HG03064 (cell line): Measurements from ENCODE around the gene MICOS13.
"Not testable (repeated sequence)": the region's sequence is repeated elsewhere in the genome, so short reads cannot be mapped to it uniquely, and the experiment has no call there.

Experiments used
- ATAC-seq: cut with Tn5 transposase; IDR thresholded peaks from one replicate; pipeline ENCODE4 v1.9.1; 2021; ENCODE audit warnings: low read depth; ENCODE audit not compliant: unreplicated experiment

MICOS13 gene

DNA sequence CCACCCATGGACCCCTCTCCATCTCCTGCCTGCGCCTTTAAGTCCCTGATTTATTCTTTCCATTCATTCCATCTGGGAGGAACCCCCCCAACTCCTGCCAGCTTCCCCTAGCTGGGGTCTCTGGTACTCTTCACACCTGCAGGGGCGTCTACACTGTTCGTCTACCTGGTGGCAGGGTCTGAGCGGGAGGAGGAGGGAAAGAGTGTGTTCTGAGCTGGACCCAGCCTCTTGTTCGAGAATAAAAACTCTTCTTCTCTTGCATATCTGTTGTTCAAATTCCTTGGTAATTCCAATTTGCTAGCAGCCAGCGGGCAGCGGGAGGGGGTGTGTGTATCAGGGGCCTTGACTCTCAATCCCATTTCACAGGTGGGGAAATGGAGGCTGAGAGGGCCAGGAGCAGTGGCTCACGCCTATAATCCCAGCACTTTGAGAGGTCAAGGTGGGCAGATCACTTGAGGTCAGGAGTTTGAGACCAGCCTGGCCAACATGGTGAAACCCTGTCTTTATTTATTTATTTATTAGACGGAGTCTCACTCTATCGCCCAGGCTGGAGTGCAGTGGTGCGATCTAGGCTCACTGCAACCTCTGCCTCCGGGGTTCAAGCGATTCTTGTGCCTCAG lies 8.1 kb upstream of the MICOS13 start:
- not testable (repeated sequence) for ATAC-seq

DNA sequence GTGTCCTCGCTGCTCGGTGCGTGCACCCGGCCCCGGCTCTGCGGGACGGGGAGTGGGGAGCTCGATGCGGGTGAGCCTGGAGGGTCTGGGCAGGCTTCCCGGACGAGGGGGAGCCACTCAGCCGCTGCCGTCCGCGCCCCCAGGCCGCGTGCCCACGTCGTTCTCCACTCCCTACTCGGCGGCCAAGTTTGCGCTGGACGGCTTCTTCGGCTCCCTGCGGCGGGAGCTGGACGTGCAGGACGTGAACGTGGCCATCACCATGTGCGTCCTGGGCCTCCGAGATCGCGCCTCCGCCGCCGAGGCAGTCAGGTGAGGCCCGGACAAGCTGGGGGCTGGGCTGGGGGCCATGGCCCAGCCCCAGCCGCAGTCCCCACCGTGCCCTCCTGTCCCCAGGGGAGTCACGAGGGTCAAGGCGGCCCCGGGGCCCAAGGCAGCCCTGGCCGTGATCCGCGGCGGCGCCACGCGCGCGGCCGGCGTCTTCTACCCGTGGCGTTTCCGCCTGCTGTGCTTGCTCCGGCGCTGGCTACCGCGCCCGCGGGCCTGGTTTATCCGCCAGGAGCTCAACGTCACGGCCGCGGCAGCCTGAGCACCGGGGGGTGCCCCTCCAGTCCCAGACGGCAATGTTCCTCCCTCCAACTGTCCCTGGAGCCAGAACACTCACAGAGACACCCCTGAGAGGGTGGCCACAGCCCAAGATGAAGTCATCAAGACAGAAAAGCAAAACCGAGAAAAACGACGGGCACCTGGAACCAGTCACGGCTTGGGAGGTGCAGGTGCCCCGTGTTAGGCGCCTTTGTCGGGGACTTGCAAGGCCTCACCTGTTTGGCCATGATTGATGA lies 7.3 kb upstream of the MICOS13 start:
- ATAC-seq = no peak

DNA sequence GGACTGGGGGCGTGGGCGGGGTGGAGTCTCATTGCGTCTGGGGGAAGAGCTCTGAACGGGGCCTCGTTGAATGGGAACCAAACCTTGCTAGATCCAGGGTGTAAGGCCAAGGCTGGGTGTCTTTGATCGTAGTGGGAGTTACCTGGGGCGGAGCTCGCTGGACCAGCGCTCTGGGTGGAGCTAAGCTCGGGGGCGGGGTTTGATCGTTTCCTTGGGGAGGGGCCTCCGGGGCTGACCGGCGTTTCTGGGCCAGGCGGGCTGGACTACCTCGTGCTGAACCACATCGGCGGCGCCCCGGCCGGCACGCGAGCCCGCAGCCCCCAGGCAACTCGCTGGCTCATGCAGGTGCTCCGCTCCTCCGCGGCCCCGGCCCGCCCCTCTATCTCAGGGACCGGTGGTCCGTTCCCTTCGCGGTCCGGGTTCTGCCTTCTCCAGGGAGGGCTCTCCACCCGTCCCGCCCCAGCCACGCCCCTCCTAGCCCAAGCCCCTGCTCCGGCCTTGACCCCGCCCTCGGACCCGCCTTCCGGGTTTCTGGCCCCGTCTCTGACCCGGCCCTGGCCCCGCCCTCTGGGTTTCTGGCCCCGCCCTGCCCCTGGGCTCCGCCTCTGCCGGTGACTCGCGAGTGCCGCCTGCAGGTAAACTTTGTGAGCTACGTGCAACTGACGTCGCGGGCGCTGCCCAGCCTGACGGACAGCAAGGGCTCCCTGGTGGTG lies 6.5 kb upstream of the MICOS13 start:
- peak; percentile 42 for ATAC-seq

DNA sequence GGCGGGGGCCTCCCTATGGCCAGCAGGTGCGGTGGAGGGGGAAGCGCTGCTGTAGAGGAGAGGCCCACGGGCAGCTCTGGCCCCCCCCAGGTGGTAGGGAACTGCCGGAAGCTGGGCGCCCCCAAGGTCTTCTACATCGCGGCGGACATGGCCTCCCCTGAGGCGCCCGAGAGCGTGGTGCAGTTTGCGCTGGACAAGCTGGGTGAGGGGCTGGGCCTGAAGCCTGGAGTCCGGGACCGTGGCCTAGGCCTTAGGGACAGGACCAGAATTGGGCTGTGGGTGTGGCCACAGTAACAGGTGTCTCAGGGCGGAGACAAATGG lies 6.0 kb upstream of the MICOS13 start:
- ATAC-seq = peak; percentile 3

DNA sequence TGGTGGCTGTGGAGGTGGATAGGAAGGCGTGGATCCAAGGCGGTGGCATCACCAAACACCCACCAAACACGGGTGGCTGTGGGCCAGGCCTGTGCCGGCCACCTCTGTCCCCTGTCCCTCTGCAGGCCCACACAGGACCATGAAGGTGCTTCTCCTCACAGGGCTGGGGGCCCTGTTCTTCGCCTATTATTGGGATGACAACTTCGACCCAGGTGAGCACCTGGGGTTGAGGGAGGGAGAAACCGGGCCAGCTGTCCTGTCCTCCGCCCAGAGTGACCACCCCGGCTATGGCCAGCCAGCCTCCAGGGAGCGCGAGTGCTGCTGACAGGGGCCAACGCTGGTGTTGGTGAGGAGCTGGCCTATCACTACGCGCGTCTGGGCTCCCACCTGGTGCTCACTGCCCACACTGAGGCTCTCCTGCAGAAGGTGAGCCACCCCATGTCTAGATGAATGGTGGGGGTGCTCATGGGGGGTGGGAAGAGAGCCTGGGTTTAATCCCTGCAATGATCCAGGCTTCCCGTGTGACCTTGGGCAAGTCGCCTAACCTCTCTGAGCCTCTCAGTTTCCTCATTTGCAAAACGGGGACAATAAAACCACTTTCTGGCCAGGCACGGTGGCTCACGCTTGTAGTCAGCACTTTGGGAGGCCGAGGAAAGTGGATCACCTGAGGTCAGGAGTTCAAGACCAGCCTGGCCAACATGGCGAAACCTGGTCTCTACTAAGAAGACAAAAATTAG lies 4.5 kb upstream of the MICOS13 start:
- no peak for ATAC-seq

DNA sequence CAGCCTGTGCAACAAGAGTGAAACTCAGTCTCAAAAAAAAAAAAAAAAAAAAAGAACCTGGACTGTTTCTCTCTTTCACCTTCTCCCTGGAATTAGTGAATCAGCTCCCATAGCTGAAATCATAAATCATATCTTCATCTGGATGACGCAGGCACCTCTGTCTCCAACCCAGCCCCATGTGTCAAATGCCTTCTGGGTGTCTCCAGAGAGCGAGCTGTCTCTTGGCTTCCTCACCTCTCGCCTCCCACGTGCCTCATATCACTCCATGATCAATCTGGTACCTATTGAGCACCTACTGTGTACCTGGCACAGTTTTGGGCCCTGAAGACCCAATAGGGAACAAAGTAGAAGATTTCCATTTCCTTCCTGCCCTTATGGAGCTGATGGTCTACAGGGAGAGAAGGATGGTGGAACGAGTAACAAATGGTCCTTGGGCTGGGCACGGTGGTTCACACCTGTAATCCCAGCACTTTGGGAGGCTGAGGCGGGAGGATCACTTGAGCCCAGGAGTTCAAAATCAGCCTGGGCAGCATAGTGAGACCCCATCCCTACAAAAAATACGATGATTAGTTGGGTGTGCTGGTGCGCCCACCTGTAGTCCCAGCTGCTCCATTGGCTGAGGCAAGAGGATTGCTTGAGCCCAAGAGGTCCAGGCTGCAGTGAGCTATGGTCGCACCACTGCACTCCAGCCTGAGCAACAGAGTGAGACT lies 3.0 kb upstream of the MICOS13 start:
- no peak for ATAC-seq

DNA sequence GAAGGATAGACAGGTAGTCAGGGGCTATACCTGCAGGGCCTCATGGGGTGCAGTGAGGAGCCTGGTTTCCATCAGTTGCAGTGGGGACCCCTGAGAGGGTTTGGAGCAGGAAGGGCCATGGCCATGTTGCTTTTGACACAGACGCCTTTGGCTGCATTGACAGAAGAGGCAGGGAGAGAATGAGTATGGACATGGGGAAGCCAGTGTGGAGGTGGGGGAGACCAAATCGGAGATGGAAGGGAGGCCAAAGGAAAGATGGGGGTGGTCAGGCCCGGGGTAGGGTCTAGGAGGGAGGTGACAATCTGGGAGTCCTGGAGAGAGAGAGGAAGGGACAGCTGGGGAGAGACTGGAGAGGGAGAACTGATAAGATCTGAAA lies 1.8 kb upstream of the MICOS13 start:
- no peak for ATAC-seq

DNA sequence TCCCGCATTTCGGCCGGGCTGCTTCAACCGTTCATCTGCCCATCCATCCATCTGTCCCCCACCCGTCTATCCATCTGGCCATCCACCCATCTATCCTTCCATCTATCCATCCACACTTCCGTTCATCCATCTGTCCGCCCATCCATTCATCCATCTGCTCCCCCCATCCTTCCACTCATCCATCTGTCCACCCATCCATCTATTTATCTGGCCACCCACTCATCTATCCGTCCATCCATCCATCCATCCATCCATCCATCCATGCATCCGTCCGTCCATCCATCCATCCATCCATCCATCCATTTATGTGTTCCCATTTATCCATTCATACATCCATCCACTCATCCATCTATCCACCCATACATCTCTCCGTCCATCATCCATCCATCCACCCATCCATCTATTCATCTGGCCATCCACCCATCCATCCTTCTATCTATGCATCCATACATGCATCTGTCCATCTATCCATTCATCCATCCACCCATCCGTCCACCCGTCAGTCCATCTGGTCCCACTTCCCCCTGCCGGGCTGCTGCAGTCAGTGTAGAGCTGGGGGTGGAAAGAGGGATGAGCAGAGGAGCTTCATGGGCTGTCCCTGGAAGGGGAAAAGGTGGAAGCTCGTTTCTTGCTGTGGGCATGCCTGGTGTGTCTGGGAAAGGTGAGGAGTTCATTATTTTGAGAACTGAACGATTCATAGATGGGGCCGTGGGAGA lies 1.2 kb upstream of the MICOS13 start:
- ATAC-seq = no peak

DNA sequence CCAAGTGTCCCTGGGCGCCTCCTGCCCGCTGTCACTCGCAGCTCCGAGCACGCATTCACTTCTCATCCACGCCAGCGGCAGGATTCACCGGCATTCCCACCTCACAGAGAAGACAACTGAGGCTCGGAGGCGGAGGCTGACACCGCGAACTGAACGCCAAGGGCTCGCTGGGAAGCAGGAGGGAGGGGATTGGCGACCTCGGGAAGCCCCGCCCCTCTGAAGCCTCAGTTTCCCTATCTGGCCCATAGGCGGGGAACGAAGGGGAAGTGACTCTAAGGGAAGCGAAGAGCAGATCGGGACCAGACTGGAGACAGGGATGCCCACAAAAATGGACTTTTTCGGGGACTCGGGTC lies 256 bp downstream of the MICOS13 start:
- ATAC-seq = no peak

DNA sequence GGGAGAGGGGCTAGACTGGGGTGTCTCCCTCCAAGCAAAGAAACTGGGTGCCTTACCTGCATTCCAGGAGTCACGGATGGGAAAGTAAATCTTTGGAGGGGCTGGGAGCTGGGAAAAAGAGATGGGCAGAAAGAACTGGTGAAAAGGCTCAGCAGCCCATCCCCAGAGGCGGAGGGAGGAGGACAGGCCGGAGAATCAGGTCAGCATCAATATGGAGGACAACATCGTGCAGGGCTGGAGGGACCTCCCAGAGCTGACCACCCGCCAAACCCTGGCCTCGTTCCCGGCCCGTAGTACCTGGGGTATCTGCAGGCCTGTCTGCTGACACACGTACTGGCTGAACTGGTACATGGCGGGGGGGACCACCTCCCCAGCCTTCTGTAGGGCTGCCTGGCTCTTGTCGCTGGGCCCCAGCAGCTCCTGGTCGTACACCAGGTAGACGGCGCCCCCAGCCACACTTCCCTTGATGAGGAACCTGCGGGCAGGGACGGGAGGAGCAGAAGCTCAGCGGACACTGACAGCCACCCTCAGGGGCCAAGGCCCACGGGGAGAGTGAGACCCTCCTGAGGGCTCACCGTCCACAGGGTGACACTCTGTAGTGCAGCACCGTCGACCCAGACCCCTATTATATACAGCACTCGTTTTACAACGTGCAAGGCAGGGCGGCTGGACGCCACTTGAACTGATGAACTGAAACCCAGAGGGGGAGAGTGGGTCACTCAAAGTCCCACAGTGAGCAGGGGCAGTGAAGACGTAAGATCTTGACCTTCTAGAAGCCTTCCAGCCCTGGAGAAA lies 830 bp downstream of the MICOS13 start:
- no peak for ATAC-seq

DNA sequence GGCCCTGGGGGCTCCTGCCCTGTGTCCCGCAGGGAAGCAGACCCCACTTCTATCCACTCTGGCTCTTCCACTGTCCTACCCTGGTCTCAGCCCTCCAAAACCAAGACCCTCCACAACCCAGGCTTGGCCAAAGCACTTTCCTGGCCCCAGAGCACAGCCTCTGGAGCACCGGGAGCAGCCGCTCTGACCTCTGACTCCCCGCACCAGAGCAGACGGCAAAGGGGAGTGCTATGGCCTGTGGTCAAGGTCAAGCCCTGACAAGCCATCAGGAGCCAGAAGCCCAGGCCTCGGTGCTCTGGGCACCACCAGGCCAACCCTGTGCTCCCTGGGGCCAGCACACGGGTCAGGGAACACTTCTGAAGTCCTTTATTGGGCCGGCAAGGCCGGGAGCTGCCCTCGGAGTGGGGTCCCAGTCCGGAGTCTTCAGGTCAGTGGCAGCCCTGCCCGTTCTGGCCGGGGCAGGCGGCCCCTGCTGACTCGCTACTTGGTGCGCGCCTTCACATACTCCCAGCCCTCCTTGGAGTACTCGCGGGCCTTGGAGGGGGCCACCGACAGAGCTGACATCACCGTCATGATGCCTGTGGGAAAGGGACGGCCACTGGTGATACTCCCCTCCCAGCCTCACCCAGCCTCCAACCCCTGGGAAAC lies 2.1 kb downstream of the MICOS13 start:
- ATAC-seq = no peak

DNA sequence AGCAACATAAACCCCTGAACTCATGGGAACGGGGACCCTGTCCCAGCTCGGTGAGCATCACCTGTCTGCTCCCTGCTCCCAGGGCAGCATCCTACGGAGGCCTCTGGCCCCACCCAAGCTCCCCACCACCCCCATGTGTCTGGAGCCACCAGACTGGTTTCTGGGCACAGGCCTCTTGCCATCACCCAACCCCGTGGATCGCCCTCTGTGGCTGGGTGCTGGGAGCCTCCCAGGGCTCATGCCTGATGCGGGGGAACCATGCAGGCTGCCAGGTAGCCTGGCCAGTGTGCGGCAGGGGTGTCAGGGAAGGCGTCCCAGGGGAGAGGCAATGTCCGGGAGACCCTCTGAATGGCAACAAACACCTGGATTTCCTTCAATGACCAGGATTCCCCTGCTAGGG lies 2.7 kb downstream of the MICOS13 start:
- ATAC-seq = no peak

DNA sequence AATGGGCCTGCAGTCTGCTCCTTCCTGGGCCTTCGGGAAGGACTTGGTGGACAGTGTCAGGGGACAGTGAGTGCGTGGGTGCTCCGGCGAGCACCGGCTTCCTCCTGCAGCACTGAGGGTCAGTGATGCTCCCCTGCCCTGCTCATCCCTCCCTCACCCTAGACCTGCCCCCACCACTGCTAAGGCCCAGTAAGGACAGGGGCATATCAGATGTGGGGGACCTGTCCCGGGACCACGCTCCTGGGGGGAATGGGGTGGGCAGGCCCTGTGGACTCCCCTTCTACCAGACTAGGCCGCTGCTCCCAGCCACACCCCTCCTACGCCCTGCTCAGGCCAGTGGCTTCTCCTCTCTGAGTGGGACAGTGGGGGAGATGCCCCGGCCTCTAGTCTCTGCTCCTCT lies 3.2 kb downstream of the MICOS13 start:
- ATAC-seq = no peak

DNA sequence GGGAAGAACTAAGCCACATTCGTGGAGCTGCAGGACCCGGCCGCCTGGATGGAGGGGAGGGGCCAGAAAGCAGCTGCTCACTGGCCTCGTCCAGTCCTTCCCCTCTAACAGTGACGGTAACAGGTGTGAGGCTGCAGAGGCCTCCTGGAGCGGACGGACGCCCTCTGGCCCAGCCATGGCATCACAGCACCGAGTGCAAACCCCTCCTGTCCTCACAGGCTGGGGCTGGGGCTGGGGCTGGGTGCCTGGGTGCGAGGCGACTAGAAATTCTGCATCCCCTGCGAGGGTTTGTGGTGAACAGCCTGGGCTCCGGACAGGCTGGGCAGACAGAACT lies 3.6 kb downstream of the MICOS13 start:
- ATAC-seq = no peak

DNA sequence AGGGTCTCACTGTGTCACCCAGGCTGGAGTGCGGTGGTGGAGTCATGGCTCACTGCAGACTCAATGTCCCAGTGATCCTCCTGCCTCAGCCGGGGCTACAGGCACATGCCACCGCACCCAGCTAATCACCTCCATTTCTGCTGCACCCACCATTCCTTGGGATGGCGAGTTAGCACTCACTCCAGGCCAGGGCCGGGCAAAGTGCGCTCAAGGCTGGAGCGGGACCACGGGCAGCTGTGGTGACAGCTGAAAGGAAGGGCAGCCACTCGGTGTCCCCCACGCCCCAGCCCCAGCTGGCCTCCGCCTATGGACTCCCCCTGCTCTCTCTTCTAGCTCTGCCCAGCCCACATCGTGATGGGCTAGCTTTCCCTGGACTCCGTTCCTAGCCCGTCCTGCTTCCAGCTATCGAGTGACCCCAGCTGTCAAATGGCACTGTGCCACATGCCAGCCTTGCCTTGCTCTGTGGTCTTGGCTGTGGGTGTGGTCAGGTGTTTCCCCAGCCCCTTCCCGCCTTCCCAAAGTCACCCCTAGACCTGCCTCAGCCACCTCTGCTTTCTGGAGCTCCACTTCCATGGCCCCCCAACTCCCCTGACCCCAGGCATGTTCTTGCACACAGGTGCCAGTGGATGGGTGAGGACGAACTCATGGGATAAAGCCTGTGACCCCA lies 4.1 kb downstream of the MICOS13 start:
- no peak for ATAC-seq

DNA sequence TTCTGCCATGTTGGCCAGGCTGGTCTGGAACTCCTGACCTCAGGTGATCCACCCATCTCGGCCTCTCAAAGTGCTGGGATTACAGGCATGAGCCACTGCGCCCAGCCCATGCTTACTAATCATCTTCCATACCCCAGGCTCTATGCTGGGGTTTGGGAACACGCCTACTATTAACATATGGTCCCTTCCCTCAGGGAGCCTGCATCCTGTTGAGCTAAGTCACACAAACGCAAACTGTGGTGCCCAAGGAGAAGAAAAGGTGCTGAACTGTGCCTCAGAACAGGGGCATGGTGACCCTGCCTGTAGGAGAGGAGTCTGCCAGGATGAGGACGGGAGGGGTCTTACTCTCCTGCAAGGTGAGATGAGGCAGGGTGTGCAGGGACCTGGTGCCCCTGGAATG lies 5.6 kb downstream of the MICOS13 start:
- ATAC-seq = no peak

DNA sequence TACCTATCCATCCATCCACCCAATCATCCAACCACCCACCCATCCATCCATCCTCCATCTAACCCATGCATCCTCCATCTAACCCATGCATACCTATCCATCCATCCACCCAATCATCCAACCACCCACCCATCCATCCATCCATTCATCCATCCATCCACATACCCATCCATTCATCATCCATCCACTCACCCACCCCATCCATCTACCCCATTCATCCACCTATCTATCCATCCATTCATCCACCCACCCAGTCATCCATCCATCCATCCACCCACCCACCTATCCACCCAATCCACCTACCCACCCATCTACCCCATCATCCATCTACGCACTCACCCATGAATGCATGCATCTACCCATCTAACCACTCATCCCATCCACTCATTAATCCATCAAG lies 6.6 kb downstream of the MICOS13 start:
- ATAC-seq = no peak

DNA sequence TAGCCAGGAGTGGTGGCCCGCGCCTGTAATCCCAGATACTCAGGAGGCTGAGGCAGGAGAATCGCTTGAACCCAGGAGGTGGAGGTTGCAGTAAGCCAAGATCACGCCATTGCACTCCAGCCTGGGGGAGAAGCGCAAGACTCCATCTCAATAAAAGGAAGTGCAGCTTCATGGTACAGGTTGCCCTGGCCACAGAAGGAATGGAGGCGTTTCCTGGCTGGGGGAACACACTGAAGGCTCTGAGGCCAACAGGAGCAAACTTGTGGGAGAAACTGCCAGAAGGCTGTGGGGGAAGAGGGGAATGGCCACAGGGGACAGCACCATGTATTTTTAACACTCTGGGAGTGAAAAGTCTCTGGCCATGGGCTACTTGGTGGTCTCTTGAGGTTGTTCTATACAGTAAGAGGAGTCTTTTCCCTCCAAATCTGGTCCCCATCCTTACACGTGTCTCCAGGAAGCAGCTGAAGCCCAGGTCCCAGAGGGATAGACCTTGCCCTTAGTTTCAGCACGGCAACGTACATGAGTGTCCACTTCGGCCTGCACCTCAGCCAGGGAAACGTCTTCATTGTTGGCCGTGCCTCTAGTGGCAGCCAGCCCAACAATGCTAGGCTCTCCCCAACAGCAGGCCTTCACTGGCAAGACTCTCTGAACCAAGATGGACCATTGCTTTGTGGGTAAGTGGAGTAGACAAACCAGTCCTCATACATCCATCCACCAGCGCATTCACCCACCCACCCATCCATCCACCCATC lies 7.4 kb downstream of the MICOS13 start:
- ATAC-seq = no peak
